Lower leg skin (tissue), 3 donors: ENCODE measurements around the gene ANGPTL2.

Experiments used
- CTCF ChIP-seq, 3 donors: fragments of 450-650 bp; IDR thresholded peaks; one replicate each; pipeline ENCODE4 v1.5.1; 2016; ENCODE audit warnings: antibody characterized with exemption in 3 of 3, mild to moderate bottlenecking in 3 of 3, moderate library complexity in 2 of 3
- POLR2A ChIP-seq, 2 donors: fragments of 450-650 bp; IDR thresholded peaks; one replicate each; pipeline ENCODE4 v1.6.1; 2016 to 2017; ENCODE audit warnings: antibody characterized with exemption in 2 of 2, mild to moderate bottlenecking in 1 of 2, moderate library complexity in 1 of 2

GRCh38 chr9:127079446-127080140 lies 42.8 kb downstream of the ANGPTL2 start:
- no peak for TF ChIP-seq CTCF (IDR thresholded peaks at IDR 0.05)
- no peak for TF ChIP-seq POLR2A (IDR thresholded peaks at IDR 0.05)
